ENCODE results near the gene RAPSN.

DNA sequence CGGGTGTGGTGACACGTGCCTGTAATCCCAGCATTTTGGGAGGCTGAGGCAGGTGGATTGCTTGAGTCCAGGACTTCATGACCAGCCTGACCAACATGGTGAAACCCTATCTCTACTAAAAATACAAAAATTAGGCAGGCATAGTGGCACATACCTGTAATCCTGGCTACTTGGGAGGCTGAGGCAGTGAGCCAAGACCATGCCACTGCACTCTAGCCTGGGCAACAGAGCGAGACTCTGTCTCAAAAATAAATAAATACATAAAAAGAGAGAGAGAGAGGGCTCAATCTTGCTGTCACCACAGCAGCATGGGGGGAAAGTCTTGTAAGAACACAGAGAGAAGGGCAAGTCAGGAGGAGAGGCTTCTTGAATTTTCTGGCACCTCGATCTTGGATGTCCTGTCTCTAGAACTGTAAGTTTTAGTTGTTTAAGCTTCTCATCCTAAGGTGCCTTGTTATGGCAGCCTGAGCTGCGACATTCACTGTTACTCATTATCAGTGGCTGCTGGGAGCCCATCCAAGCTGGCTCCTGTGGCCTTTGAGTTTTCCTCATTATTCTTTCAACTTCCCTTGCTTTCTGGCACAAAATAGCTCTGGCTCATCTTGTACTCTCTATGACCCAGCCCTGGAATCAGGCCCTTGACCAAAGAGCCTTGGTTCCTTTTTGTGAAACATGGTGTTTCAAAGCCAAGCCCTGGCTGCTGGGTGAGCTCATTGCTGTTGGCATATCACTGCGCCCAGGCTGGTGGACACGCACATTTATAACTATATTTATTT is 14.7 kb downstream of the RAPSN start:
- TF ChIP-seq, protein P1, sequence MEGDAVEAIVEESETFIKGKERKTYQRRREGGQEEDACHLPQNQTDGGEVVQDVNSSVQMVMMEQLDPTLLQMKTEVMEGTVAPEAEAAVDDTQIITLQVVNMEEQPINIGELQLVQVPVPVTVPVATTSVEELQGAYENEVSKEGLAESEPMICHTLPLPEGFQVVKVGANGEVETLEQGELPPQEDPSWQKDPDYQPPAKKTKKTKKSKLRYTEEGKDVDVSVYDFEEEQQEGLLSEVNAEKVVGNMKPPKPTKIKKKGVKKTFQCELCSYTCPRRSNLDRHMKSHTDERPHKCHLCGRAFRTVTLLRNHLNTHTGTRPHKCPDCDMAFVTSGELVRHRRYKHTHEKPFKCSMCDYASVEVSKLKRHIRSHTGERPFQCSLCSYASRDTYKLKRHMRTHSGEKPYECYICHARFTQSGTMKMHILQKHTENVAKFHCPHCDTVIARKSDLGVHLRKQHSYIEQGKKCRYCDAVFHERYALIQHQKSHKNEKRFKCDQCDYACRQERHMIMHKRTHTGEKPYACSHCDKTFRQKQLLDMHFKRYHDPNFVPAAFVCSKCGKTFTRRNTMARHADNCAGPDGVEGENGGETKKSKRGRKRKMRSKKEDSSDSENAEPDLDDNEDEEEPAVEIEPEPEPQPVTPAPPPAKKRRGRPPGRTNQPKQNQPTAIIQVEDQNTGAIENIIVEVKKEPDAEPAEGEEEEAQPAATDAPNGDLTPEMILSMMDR (IDR thresholded peaks at IDR 0.05): no peak
- TF ChIP-seq POLR2A (IDR thresholded peaks at IDR 0.05): no peak

Data from right lobe of liver (tissue), 4 donors.